HepG2 (cell line): Measurements from ENCODE around the gene ARHGAP25. TPM values are rescaled to one million over a fixed set of nuclear protein-coding genes. Genes with fewer than 3 reads are reported as not detected.

Source experiments
- CTCF ChIP-seq: sonication (generic); formaldehyde crosslinking; IDR thresholded peaks from 2 replicates; pipeline ENCODE4 v1.5.0; 2020; ENCODE audit warnings: mild to moderate bottlenecking, missing genetic modification reagents, moderate library complexity
- DPF2 ChIP-seq: sonication (generic); formaldehyde crosslinking; IDR thresholded peaks from 2 replicates; pipeline ENCODE4 v1.4.0; 2020; ENCODE audit warnings: mild to moderate bottlenecking, low read depth, missing genetic modification reagents, borderline replicate concordance
- ERF ChIP-seq: IDR thresholded peaks from 2 replicates; pipeline ENCODE4 v1.6.1; 2018; ENCODE audit warnings: missing biosample characterization, missing genetic modification reagents
- HES4 ChIP-seq: sonication (generic); formaldehyde crosslinking; IDR thresholded peaks from 2 replicates; pipeline ENCODE4 v1.9.0; 2021; ENCODE audit warnings: mild to moderate bottlenecking, missing genetic modification reagents, borderline replicate concordance
- HIC2 ChIP-seq: sonication (generic); formaldehyde crosslinking; IDR thresholded peaks from 2 replicates; pipeline ENCODE4 v1.9.0; 2022; ENCODE audit warnings: low read depth, missing genetic modification reagents
- MTA3 ChIP-seq: sonication (generic); formaldehyde crosslinking; IDR thresholded peaks from 2 replicates; pipeline ENCODE4 v1.4.0; 2020; ENCODE audit warnings: missing genetic modification reagents
- NPAS2 ChIP-seq: sonication (generic); formaldehyde crosslinking; IDR thresholded peaks from 2 replicates; pipeline ENCODE4 v1.8.0; 2022; ENCODE audit warnings: mild to moderate bottlenecking, missing genetic modification reagents, borderline replicate concordance
- RELA ChIP-seq: sonication (generic); formaldehyde crosslinking; IDR thresholded peaks from 2 replicates; pipeline ENCODE4 v1.4.0; 2020; ENCODE audit warnings: missing genetic modification reagents
- SATB2 ChIP-seq: sonication (generic); formaldehyde crosslinking; IDR thresholded peaks from 2 replicates; pipeline ENCODE4 v1.5.0; 2020; ENCODE audit warnings: missing genetic modification reagents
- SETDB1 ChIP-seq: sonication (generic); formaldehyde crosslinking; IDR thresholded peaks from 2 replicates; pipeline ENCODE4 v1.5.1; 2020; ENCODE audit warnings: missing genetic modification reagents, mild to moderate bottlenecking, borderline replicate concordance
- SP4 ChIP-seq: sonication (generic); formaldehyde crosslinking; IDR thresholded peaks from 2 replicates; pipeline ENCODE4 v1.8.1; 2023; ENCODE audit warnings: mild to moderate bottlenecking, missing genetic modification reagents
- SRSF9 ChIP-seq: fragments of 200-400 bp; formaldehyde crosslinking; IDR thresholded peaks from 2 replicates; pipeline ENCODE4 v1.6.1; 2018; ENCODE audit warnings: borderline replicate concordance, mild to moderate bottlenecking, low read depth, low read length; ENCODE audit not compliant: insufficient read depth, poor library complexity, severe bottlenecking
- TFE3 ChIP-seq: IDR thresholded peaks from 2 replicates; pipeline ENCODE4 v1.6.1; 2016
- ZFP90 ChIP-seq: sonication (generic); formaldehyde crosslinking; IDR thresholded peaks from 2 replicates; pipeline ENCODE4 v1.8.0; 2022; ENCODE audit warnings: missing genetic modification reagents, mild to moderate bottlenecking, inconsistent platforms, borderline replicate concordance
- ZFX ChIP-seq: sonication (generic); formaldehyde crosslinking; IDR thresholded peaks from 2 replicates; pipeline ENCODE4 v1.4.0; 2020; ENCODE audit warnings: mild to moderate bottlenecking, low read depth, missing genetic modification reagents, moderate library complexity
- ZNF143 ChIP-seq: sonication (generic); formaldehyde crosslinking; IDR thresholded peaks from 2 replicates; pipeline ENCODE4 v1.4.0; 2020; ENCODE audit warnings: missing genetic modification reagents
- ZNF282 ChIP-seq: fragments of 450-650 bp; IDR thresholded peaks from 2 replicates; pipeline ENCODE4 v1.6.1; 2018; ENCODE audit not compliant: partially characterized antibody
- ZNF382 ChIP-seq: sonication (generic); formaldehyde crosslinking; IDR thresholded peaks from 2 replicates; pipeline ENCODE4 v1.5.0; 2020; ENCODE audit warnings: missing genetic modification reagents, mild to moderate bottlenecking, borderline replicate concordance
- ZNF484 ChIP-seq: sonication (generic); formaldehyde crosslinking; IDR thresholded peaks from 2 replicates; pipeline ENCODE4 v1.5.1; 2020; ENCODE audit warnings: mild to moderate bottlenecking, low read depth, missing genetic modification reagents, borderline replicate concordance
- ZNF496 ChIP-seq: sonication (generic); formaldehyde crosslinking; IDR thresholded peaks from 2 replicates; pipeline ENCODE4 v1.8.1; 2023; ENCODE audit warnings: mild to moderate bottlenecking, moderate library complexity, missing genetic modification reagents; ENCODE audit not compliant: insufficient replicate concordance
- ZNF614 ChIP-seq: IDR thresholded peaks from 2 replicates; pipeline ENCODE4 v1.6.1; 2018; ENCODE audit warnings: missing biosample characterization, missing genetic modification reagents, inconsistent platforms, borderline replicate concordance
- polyA plus RNA-seq, 8 experiments: library from polyadenylated mRNA; depleted of rRNA in 3 of 8; stranded (reverse) in 7 of 8; unstranded in 1 of 8; fragments of >200 nt; fragmentation: Illumina TruSeq in 4 of 8; extraction: Trizol in 4 of 8; gene quantifications; 2 replicates each; pipeline versions ENCODE4 v1.2.1 to v1.2.3, GENCODE V29; 2011 to 2016; ENCODE audit warnings: low read depth in 4 of 8, missing spikeins in 1 of 8, mixed read lengths in 1 of 8; ENCODE audit not compliant: insufficient read depth in 1 of 8
- total RNA-seq, 5 experiments: library from RNA; depleted of rRNA; stranded (reverse); fragments of >200 nt; fragmentation: Illumina TruSeq; extraction: Trizol; gene quantifications; 2 replicates each; pipeline ENCODE4 v1.2.3, GENCODE V29; 2016; ENCODE audit warnings: low read depth in 1 of 5
- TF ChIP-seq, protein P1 (sequence below): sonication (generic); formaldehyde crosslinking; IDR thresholded peaks from 2 replicates; pipeline ENCODE4 v1.8.0; 2022; ENCODE audit warnings: mild to moderate bottlenecking, missing genetic modification reagents, moderate library complexity
- TF ChIP-seq, protein P2 (sequence below), 2 experiments: fragments of 450-650 bp in 1 of 2; sonication (generic) in 1 of 2; formaldehyde crosslinking; IDR thresholded peaks; 2 replicates each; pipeline versions ENCODE4 v1.5.0 to v1.8.0; 2020 to 2022; ENCODE audit warnings: mild to moderate bottlenecking in 1 of 2, missing genetic modification reagents in 1 of 2

ARHGAP25 gene
- total and polyA plus RNA-seq, 2 of the 13 experiments (the other 11 are each of a cell fraction or from before 2014, with no cell fraction given) = not detected

- no peak for TF ChIP-seq SATB2 (CRISPR knock-in tag)
- no peak for TF ChIP-seq ZNF484 (CRISPR knock-in tag)
- TF ChIP-seq ZNF282 = no peak
- no peak for TF ChIP-seq HIC2 (CRISPR knock-in tag)
- TF ChIP-seq SP4 (CRISPR knock-in tag) = no peak
- no peak for TF ChIP-seq TFE3
- TF ChIP-seq ERF = peak; percentile 42; the same call in 1 of the 2 replicates
- TF ChIP-seq ZFX (CRISPR knock-in tag) = no peak
- TF ChIP-seq ZNF143 (CRISPR knock-in tag) = no peak
- no peak for TF ChIP-seq HES4 (CRISPR knock-in tag)
- TF ChIP-seq DPF2 (CRISPR knock-in tag) = no peak
- no peak for TF ChIP-seq SRSF9
- TF ChIP-seq NPAS2 (CRISPR knock-in tag) = no peak
- peak; percentile 87 for TF ChIP-seq CTCF (CRISPR knock-in tag)
- no peak for TF ChIP-seq SETDB1 (CRISPR knock-in tag)
- TF ChIP-seq MTA3 (CRISPR knock-in tag) = no peak
- TF ChIP-seq, protein P1, sequence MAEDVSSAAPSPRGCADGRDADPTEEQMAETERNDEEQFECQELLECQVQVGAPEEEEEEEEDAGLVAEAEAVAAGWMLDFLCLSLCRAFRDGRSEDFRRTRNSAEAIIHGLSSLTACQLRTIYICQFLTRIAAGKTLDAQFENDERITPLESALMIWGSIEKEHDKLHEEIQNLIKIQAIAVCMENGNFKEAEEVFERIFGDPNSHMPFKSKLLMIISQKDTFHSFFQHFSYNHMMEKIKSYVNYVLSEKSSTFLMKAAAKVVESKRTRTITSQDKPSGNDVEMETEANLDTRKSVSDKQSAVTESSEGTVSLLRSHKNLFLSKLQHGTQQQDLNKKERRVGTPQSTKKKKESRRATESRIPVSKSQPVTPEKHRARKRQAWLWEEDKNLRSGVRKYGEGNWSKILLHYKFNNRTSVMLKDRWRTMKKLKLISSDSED (CRISPR knock-in tag) = no peak
- no peak for TF ChIP-seq ZNF496 (CRISPR knock-in tag)
- TF ChIP-seq ZNF382 (CRISPR knock-in tag) = no peak
- no peak for TF ChIP-seq ZNF614 (CRISPR knock-in tag)
- TF ChIP-seq, protein P2, sequence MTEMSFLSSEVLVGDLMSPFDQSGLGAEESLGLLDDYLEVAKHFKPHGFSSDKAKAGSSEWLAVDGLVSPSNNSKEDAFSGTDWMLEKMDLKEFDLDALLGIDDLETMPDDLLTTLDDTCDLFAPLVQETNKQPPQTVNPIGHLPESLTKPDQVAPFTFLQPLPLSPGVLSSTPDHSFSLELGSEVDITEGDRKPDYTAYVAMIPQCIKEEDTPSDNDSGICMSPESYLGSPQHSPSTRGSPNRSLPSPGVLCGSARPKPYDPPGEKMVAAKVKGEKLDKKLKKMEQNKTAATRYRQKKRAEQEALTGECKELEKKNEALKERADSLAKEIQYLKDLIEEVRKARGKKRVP (CRISPR knock-in tag; IDR thresholded peaks at IDR 0.05) = no peak
- no peak for TF ChIP-seq RELA
- no peak for TF ChIP-seq ZFP90
Observed at GRCh38 chr2:68715353-68716041, 19.1 kb upstream of the ARHGAP25 start (continued).
